Esophagus muscularis mucosa (tissue), 4 donors: ENCODE data around the gene BRD3. TPM values are rescaled to one million over a fixed set of nuclear protein-coding genes. Genes with fewer than 3 reads are reported as not detected.

Experiments used
- DNase-seq: peaks from one replicate; pipeline ENCODE4 v3.0.0-alpha.2; 2017; ENCODE audit errors: extremely low spot score
- H3K27ac ChIP-seq, 4 donors: fragments of 200-600 bp; sonication (generic); replicated peaks in 1 of 4; 1 replicate in 3 of 4; 2 replicates in 1 of 4; pipeline ENCODE4 v1.5.1; 2016 to 2019; ENCODE audit warnings: mild to moderate bottlenecking in 1 of 4
- H3K27me3 ChIP-seq, 4 donors: fragments of 200-600 bp; sonication (generic); one replicate each; pipeline versions ENCODE4 v1.5.1 to v1.6.0; 2016 to 2019
- H3K36me3 ChIP-seq, 4 donors: fragments of 200-600 bp; sonication (generic); one replicate each; pipeline ENCODE4 v1.5.1; 2016 to 2019
- H3K4me1 ChIP-seq, 4 donors: fragments of 200-600 bp; sonication (generic); one replicate each; pipeline ENCODE4 v1.5.1; 2016 to 2019
- H3K4me3 ChIP-seq, 4 donors: fragments of 200-600 bp; sonication (generic); 1 replicate in 2 of 4; 2 replicates in 2 of 4; pipeline ENCODE4 v1.5.1; 2016 to 2019; ENCODE audit warnings: mild to moderate bottlenecking in 4 of 4, moderate library complexity in 1 of 4
- H3K9me3 ChIP-seq, 4 donors: fragments of 200-600 bp; sonication (generic); 1 replicate in 3 of 4; 2 replicates in 1 of 4; pipeline ENCODE4 v1.5.1; 2016 to 2019
- CTCF ChIP-seq, 3 experiments: fragments of 200-600 bp in 2 of 3; fragments of 450-650 bp in 1 of 3; sonication (generic) in 2 of 3; IDR thresholded peaks; one replicate each; pipeline ENCODE4 v1.5.1; 2017 to 2019; ENCODE audit warnings: antibody characterized with exemption in 3 of 3, mild to moderate bottlenecking in 2 of 3, moderate library complexity in 1 of 3
- EP300 ChIP-seq: sonication (generic); formaldehyde crosslinking; IDR thresholded peaks from one replicate; pipeline ENCODE4 v1.6.1; 2017; ENCODE audit warnings: antibody characterized with exemption
- POLR2A ChIP-seq: fragments of 450-650 bp; IDR thresholded peaks from one replicate; pipeline ENCODE4 v1.6.1; 2017; ENCODE audit warnings: antibody characterized with exemption, moderate library complexity, mild to moderate bottlenecking, low read depth
- POLR2AphosphoS5 ChIP-seq, 2 donors: sonication (generic); formaldehyde crosslinking; IDR thresholded peaks; one replicate each; pipeline ENCODE4 v1.6.1; 2017; ENCODE audit warnings: antibody characterized with exemption in 2 of 2
- WGBS: methylation state at CpG from one replicate; pipeline ENCODE4 v1.1.5; 2018; 5-methylcytosine and 5-hydroxymethylcytosine counted together
- intact Hi-C: fragments of 100-400 bp; cut with DNase I; formaldehyde crosslinking; loops from one replicate; pipeline ENCODE4 v1.15.1; 2023
- total RNA-seq, 4 donors: library from RNA; depleted of rRNA; stranded (reverse); fragments of >200 nt; gene quantifications; one replicate each; pipeline versions ENCODE4 v1.1.0 to v1.2.1, GENCODE V29; 2016

The BRD3 gene
- total RNA-seq, 4 donors from 2014 or later, result 30.0 to 38.2 (median 33.3) TPM

GRCh38 chr9:134029248-134030226 is 38.3 kb downstream of the BRD3 start:
- Histone ChIP-seq H3K4me1 (peaks cover 8 to 17% (median 15%) of the 10 kb centered on the region in 4 donors), H3K27me3 (no peaks in the 10 kb centered on the region), H3K4me3 (no peak overlapping the region), H3K36me3 (peaks cover 32 to 73% (median 64%) of the 10 kb centered on the region in 4 donors), H3K9me3 (no peaks in the 10 kb centered on the region), H3K27ac (no peak overlapping the region)
- DNase-seq, result no peak
- intact Hi-C loops, result loop anchor here (2.0 to 10.0 kb wide), 2 partner anchors 35 to 105 kb away; partner anchors contain the start of gene WDR5
- TF ChIP-seq POLR2AphosphoS5 (IDR thresholded peaks at IDR 0.05), result no peak
- no peak for TF ChIP-seq EP300
- TF ChIP-seq CTCF (IDR thresholded peaks at IDR 0.05), result no peak
- TF ChIP-seq POLR2A, result no peak
- 87% methylated on average over 19 of the region's 21 CpGs for WGBS

- WGBS, result 93% methylated on average over 16 of the region's 22 CpGs
- no peak for DNase-seq
- no peak for TF ChIP-seq POLR2A
- no peak for TF ChIP-seq POLR2AphosphoS5 (IDR thresholded peaks at IDR 0.05)
- TF ChIP-seq CTCF (IDR thresholded peaks at IDR 0.05), result no peak
- TF ChIP-seq EP300, result no peak
- Histone ChIP-seq H3K27ac (no peak overlapping the region), H3K4me3 (no peak overlapping the region), H3K4me1 (peaks cover 8 to 19% (median 18%) of the 10 kb centered on the region in 4 donors), H3K27me3 (no peaks in the 10 kb centered on the region), H3K36me3 (peaks cover 24 to 65% (median 55%) of the 10 kb centered on the region in 4 donors), H3K9me3 (no peaks in the 10 kb centered on the region)
- intact Hi-C loops, result loop anchor here (10.0 kb wide), 1 partner anchor 106 kb away; the partner anchor contains the start of gene WDR5
Measured at GRCh38 chr9:134028575-134029247, 39.1 kb downstream of the BRD3 start.

- H3K4me3 ChIP-seq, result no peak overlapping the region
- H3K27ac ChIP-seq, result no peak overlapping the region
- no peaks in the 10 kb centered on the region for H3K9me3 ChIP-seq
- TF ChIP-seq POLR2AphosphoS5 (IDR thresholded peaks at IDR 0.05) (no peak), CTCF (IDR thresholded peaks at IDR 0.05) (no peak), EP300 (no peak), POLR2A (no peak)
- DNase-seq, result no peak
- H3K27me3 ChIP-seq, result no peaks in the 10 kb centered on the region
- H3K4me1 ChIP-seq, result peaks cover 8 to 19% (median 18%) of the 10 kb centered on the region in 4 donors
- 92% methylated on average over 9 of the region's 9 CpGs for WGBS
- intact Hi-C loops, result loop anchor here (10.0 kb wide), 1 partner anchor 107 kb away; the partner anchor contains the start of gene WDR5
- peaks cover 17 to 58% (median 49%) of the 10 kb centered on the region in 4 donors for H3K36me3 ChIP-seq
Measured at GRCh38 chr9:134028076-134028475, 39.8 kb downstream of the BRD3 start.

DNA sequence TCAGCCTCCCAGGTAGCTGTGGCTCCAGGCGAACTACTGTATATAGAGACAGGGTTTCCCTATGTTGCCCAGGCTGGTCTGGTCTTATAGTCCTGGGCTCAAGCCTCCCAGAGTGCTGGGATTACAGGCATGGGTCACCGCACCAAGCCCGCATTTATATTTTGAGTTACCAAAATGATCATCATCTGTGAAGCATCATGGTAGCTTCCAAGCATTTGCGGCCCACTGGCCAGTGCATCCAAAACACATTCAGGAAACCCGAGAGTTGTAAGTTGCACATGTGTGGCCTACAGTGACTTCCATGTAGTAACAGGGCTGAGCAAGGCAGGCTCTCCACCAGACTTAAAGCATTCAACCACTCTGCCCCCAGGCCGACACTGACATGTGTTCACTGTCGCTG is 40.3 kb downstream of the BRD3 start:
- Histone ChIP-seq H3K36me3 (peaks cover 13 to 53% (median 44%) of the 10 kb centered on the region in 4 donors), H3K9me3 (no peaks in the 10 kb centered on the region), H3K4me3 (no peak overlapping the region), H3K4me1 (peaks cover 8 to 19% (median 18%) of the 10 kb centered on the region in 4 donors), H3K27me3 (no peaks in the 10 kb centered on the region), H3K27ac (no peak overlapping the region)
- WGBS, result 84% methylated on average over 7 of the region's 7 CpGs
- intact Hi-C loops, result loop anchor here (10.0 kb wide), 1 partner anchor 107 kb away; the partner anchor contains the start of gene WDR5
- DNase-seq, result no peak
- TF ChIP-seq EP300 (no peak), CTCF (IDR thresholded peaks at IDR 0.05) (no peak), POLR2AphosphoS5 (IDR thresholded peaks at IDR 0.05) (no peak), POLR2A (no peak)
